Lung microvascular endothelial cell (primary cell): ENCODE results near the gene RPL22. TPM values are rescaled to one million over a fixed set of nuclear protein-coding genes. Genes with fewer than 3 reads are reported as not detected.
A peak's percentile ranks its signal among the peaks of the same experiment; 100 is the strongest.

Source experiments
- DNase-seq, 2 donors: peaks; one replicate each; pipeline versions ENCODE4 v3.0.0 to v3.0.0-alpha.2; 2010; ENCODE audit warnings: low read depth in 2 of 2
- total RNA-seq: library from RNA; depleted of rRNA; stranded (reverse); fragments of >200 nt; gene quantifications from 2 replicates; pipeline ENCODE4 v1.2.1, GENCODE V29; 2014

Gene RPL22
- total RNA-seq, 1 donor from 2014 or later = 152 TPM

DNA sequence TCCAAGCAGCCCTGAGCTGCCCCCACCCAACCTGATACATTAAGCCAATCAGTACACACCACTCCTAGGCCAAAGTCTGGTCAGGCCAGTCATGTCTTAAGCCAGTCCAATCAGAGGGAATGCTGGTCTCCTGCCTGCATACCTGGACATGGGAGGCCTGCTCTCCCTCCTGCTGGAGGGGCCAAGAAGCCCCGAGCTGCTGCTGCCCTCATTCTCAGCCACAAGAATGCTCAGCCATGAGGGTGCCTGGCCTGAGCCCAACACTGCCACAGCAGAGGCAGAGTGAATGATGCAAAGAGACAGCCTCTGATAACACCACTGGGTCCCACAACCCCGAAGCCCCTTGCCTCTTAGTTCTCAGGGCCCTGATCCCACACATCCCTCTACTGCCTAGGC is 42.3 kb downstream of the RPL22 start:
- DNase-seq = no peak

DNA sequence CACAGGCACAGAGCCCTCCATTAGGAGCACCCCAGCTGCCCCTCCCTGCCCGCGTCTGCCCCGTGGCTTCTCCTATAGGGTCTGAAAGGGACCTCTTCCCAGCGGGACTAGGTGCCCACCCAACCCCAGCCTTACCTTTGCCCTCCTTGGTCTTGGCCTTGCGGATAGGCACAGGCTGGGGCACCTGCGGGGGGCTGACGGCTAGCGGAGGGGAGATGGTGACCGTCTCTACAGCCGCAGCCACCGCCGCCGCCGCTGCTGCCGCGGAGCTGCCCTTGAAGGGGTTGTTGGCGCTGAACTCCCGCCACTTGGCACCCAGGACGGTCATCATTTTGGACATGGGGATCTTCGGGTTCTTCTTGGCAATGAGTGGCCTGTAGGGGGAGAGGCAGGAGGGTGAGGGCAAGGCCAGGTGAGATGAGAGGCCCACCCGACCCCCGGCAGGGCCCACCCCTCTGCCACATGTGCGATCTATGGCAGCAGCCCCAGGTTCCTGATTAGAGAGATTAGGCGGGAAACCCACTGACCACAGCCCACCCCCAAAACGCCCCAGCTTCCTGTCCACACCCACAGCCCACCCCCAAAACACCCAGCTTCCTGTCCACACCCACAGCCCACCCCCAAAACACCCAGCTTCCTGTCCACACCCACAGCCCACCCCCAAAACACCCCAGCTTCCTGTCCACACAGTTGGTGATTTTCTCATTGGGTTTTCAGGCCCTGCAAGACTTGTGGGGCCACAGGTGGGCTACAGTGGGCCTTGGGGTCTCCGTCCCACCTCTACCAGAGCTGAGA is 44.7 kb downstream of the RPL22 start:
- DNase-seq = no peak

- no peak for DNase-seq
Measured at GRCh38 chr1:6152882-6153281, 46.5 kb downstream of the RPL22 start.

GRCh38 chr1:6152181-6152580 is 47.2 kb downstream of the RPL22 start:
- no peak for DNase-seq

DNA sequence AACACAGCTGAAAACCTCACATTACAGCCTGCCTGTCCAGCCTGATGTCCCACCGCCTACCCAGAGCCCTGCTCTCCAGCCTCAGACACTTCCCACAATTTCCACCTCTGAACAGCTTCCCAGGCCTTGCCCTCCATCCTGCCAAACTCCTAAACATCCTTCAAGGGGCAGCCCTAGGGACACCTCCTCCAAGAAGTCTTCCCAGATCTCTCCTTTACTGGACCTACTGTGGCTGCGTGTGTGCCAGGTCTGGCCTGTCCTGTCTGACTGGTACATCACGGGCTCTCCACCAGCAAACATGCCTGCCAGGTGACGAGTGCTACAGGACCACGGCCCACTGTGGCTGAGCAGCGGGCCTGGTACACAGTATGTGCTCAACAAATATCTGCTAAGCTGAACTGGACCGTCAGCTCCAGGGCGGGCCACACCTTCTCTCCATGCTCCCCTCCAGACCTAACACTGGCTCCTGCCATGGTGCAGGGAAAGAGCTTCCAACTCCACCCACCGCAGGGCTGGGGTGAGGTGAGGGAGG is 48.0 kb downstream of the RPL22 start:
- no peak for DNase-seq

- DNase-seq = no peak
Measured at GRCh38 chr1:6150006-6150938, 49.1 kb downstream of the RPL22 start.

- DNase-seq = no peak
Measured at GRCh38 chr1:6149597-6149996, 49.8 kb downstream of the RPL22 start.

DNA sequence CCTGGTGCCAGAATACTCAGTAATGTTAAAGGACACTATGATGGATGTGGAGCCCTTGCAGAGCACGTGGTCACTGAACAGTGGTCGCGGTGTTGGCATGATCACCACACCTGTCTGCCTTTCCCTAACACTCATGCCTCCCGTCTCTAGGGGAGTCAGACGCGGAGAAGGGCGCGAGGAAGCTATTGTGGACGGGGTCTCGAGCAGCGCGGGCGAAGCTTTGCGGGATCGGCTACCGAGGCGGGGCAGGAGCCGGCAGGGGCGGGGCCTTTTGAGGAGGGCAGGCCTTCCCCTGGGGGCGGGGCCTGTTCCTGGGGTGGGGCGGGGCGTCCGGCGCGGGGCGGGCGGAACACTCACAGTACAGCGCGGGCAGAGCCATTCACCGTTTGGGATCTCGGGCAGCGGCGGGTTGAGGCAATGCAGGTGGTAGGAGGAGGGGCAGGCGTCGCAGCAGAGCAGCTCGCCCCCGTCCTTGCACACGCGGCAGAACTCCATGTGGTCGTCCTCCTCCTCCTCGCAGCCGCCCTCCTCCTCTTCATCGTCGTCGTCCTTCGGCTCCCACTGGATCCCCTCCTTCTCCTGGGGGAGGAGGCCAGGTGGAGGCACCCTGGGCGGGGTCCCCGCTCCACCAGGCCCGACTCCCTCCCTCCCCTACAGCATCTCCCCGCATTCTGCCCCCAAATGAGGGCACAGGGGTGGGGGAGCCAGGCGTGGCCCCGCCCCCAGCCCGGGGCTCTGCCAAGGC is 50.7 kb downstream of the RPL22 start:
- peak; percentile 34 to 52 for DNase-seq

DNA sequence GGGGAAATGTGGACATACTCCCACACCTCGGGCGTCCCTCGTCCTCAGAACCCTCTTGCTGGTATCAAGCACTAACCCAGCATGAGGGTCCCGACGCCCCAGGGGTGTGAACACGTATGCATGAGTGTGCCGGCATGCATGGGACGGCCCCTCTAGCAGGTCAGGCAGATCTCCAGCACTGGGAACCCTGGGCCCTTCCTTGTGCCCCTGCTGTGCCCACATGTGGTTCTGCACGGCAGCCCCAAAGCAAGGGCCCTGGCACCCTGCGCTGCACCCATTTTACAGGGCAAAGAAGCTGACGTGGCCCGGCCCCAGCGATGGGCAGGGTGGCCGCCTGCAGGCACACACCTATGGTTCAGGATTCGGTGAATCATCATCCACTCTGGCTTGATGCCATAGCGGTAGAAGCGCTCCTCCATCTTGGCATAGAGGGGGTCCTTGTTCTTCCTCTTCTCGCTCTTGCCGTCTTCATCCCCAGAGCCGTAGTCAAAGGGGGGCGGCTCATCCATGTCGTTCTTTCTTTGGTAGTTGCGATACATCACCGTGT is 53.5 kb downstream of the RPL22 start:
- no peak for DNase-seq

DNA sequence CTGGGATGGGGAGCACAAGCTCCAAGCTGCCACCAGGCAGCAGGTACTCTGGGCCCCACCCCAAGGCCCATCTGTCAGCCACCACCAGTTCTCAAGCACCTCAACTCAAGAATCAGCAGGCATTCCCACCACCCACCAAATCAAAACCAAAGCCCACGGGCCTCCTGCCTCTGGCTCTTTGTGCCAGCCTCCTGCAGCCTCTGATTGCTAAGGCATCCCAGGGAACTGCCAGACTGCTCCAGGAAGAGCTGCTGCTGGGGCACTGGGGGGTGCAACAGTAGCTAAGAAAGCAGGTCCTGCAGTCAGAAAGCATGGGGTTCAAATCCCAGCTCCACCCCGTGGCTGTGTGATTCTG is 54.0 kb downstream of the RPL22 start:
- DNase-seq = no peak

DNA sequence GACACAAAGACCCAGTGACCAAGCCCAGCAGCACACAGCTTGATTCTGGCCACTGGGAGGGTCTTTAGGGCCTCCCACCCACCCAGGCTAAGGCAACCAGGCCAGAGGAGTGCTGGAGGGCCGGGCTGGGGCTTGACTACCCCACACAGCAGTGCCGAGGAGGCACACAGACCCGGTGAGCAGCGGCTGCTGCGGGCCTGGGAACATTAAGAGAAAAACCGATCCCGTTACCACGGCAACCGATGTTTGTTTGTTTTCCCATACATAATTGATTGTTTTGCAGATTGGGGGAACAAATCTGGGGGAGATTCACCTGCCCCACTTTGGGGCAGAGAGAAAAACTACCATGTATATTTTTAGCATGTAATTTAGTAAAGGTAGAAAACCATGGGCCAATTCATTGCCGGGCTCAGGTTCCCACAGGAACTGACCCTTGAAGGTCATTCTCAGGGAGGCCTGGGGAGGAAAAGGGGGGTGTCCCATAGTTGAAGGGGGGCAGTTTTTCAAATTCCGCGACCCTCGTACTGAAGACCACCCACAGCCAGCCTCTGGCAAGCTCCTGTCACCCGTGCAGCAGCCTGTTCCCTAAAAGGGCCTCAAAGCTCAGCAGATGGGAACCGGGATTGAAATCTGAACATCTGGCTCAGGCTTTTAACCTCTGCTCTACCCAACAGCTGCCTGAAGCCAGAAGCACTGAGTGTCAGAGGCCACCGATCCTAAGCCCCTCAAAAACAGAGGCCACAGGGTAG is 54.6 kb downstream of the RPL22 start:
- no peak for DNase-seq

GRCh38 chr1:6144175-6144574 is 55.2 kb downstream of the RPL22 start:
- no peak for DNase-seq

GRCh38 chr1:6143395-6143794 is 56.0 kb downstream of the RPL22 start:
- no peak for DNase-seq

- no peak for DNase-seq
Measured at GRCh38 chr1:6142734-6143133, 56.7 kb downstream of the RPL22 start.

DNA sequence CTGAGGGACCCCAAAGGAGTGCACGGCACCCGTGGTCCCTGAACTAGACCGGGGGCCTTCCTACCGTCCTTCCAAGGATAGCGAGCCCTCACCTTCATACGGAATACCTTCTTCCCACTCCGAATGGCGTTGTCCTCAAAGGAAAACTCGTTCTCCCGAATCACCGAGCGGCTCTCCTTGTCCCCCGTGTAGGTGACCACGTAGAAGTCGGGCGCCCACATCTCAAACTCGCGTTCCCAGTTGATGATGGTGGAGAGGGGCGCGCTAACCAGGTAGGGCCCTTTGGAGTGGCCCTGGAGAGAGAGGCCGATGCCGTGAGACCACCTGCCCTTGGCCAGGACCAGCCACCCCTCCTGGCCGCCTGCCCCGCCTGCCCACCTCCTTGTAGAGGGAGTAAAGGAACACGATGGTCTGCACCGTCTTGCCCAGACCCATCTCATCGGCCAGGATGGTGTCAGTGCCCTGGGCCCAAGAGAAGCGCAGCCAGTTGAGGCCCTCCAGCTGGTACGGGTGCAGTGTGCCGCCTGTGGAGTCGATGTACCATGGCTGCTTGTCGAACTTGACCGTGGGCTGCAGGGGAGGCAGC is 57.3 kb downstream of the RPL22 start:
- DNase-seq = no peak

- no peak for DNase-seq
Measured at GRCh38 chr1:6141592-6141991, 57.8 kb downstream of the RPL22 start.

- no peak for DNase-seq
Measured at GRCh38 chr1:6140413-6140812, 59.0 kb downstream of the RPL22 start.

- no peak for DNase-seq
Measured at GRCh38 chr1:6137758-6138157, 61.6 kb downstream of the RPL22 start.

GRCh38 chr1:6136516-6137220 is 62.7 kb downstream of the RPL22 start:
- DNase-seq = no peak
